ENCODE data around the gene HPCA. TPM values are rescaled to one million over a fixed set of nuclear protein-coding genes. Genes with fewer than 3 reads are reported as not detected.

The HPCA gene
- total and polyA plus RNA-seq, 11 donors, result 0.29 TPM; not detected in 10

- ATAC-seq (peak in 3 of 4 donors; percentile 36 to 57 (median 53)), DNase-seq (peak in 1 of 5 donors; percentile 42)
- intact Hi-C loops (cut with DNase I), result loop anchor here in 9 of 10 donors (5.0 to 10.0 kb wide), 6 partner anchors 43 to 466 kb away; partner anchors contain the start of genes S100PBP (in 5 of the 9), YARS1 (in 5 of the 9) and AZIN2 (in 1 of the 9)
- Histone ChIP-seq H3K9me3 (no peaks in the 10 kb centered on the region), H3K4me1 (peaks cover 0 to 37% (median 14%) of the 10 kb centered on the region in 12 donors), H3K27ac (peak within 1 kb of the TSS in 10 of 12 donors; percentile 8 to 70 (median 58)), H3K27me3 (peaks cover 0 to 25% (median 0%) of the 10 kb centered on the region in 9 donors), H3K36me3 (no peaks in the 10 kb centered on the region), H3K4me3 (peak within 1 kb of the TSS; percentile 23 to 70 (median 56))
- TF ChIP-seq POLR2A (IDR thresholded peaks at IDR 0.05), result no peak
- no peak for TF ChIP-seq CTCF (IDR thresholded peaks at IDR 0.05)
- 1 to 8% (median 2%) methylated on average over 14 to 99 of the region's 99 CpGs for WGBS, 4 donors
Observed at GRCh38 chr1:32870615-32871363, 15.5 kb upstream of the HPCA start, which contains the start of gene FNDC5. FNDC5 (minus strand) TSS chr1:32870912.

GRCh38 chr1:32871364-32872191, 14.7 kb upstream of the HPCA start:
- peaks cover 0 to 34% (median 11%) of the 10 kb centered on the region in 12 donors for H3K4me1 ChIP-seq
- TF ChIP-seq CTCF (IDR thresholded peaks at IDR 0.05), result no peak
- H3K27me3 ChIP-seq, result peaks cover 0 to 25% (median 0%) of the 10 kb centered on the region in 9 donors
- no peaks in the 10 kb centered on the region for H3K9me3 ChIP-seq
- DNase-seq (peak in 3 of 5 donors; percentile 35 to 47 (median 40)), ATAC-seq (peak in 3 of 4 donors; percentile 19 to 47 (median 45))
- 43 to 49% (median 48%) methylated on average over 13 of the region's 13 CpGs for WGBS, 4 donors
- no peaks in the 10 kb centered on the region for H3K36me3 ChIP-seq
- H3K27ac ChIP-seq, result peak overlapping the region in 10 of 12 donors; percentile 8 to 70 (median 49)
- peak overlapping the region; percentile 23 to 70 (median 56) for H3K4me3 ChIP-seq
- intact Hi-C loops (cut with DNase I), result loop anchor here in 9 of 10 donors (2.0 to 10.0 kb wide), 7 partner anchors 44 to 467 kb away; partner anchors contain the start of genes S100PBP (in 5 of the 9), YARS1 (in 5 of the 9) and AZIN2 (in 1 of the 9)

- no peaks in the 10 kb centered on the region for H3K9me3 ChIP-seq
- 55 to 61% (median 56%) methylated on average over 7 of the region's 7 CpGs for WGBS, 4 donors
- no peak for DNase-seq
- H3K27ac ChIP-seq, result peak overlapping the region in 6 of 12 donors; percentile 29 to 66 (median 52)
- TF ChIP-seq CTCF (IDR thresholded peaks at IDR 0.05) (no peak), POLR2A (IDR thresholded peaks at IDR 0.05) (no peak)
- H3K4me1 ChIP-seq, result peaks cover 0 to 40% (median 11%) of the 10 kb centered on the region in 12 donors
- intact Hi-C loops (cut with DNase I), result loop anchor here in 9 of 10 donors (2.0 to 10.0 kb wide), 7 partner anchors 45 to 467 kb away; partner anchors contain the start of genes S100PBP (in 5 of the 9), YARS1 (in 5 of the 9) and AZIN2 (in 1 of the 9)
- H3K4me3 ChIP-seq, result peak overlapping the region in 8 of 12 donors; percentile 10 to 68 (median 56)
- peaks cover 0 to 25% (median 0%) of the 10 kb centered on the region in 9 donors for H3K27me3 ChIP-seq
- H3K36me3 ChIP-seq, result no peaks in the 10 kb centered on the region
- ATAC-seq, result peak in 1 of 4 donors; percentile 1
Observed at GRCh38 chr1:32872192-32872460, 14.2 kb upstream of the HPCA start.

All from heart left ventricle (tissue), 16 donors.